DMS114 treated with DMSO at 0.1 percent for 48 hours (cell line): ENCODE results near the gene PPIL6.
A peak's percentile ranks its signal among the peaks of the same experiment; 100 is the strongest.

Experiments
- DNase-seq: peaks from one replicate; lab custom pipeline; 2025; ENCODE audit not compliant: unreplicated experiment; lab: John Stamatoyannopoulos, UW

Gene PPIL6

GRCh38 chr6:109406196-109406595, 34.2 kb downstream of the PPIL6 start:
- no peak for DNase-seq

DNA sequence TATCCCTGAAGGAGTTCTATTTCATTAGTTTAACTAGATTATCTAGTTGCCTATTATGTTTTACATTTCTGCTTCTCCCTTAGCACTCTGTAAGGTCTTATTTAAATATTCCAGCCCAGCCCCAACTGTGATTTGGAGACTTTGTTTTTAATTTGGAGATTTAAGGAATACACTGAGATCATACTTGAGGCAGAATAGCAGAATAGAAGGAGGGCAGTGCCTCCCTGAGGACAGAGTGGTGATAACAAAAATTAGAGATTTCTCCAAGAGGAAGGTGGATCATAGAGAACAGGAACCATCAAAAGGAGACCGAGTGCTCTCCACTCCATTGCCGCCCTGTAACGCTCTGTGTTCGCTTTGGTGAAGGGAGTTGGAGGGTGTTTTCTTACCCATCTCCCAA, 43.4 kb downstream of the PPIL6 start:
- no peak for DNase-seq

DNA sequence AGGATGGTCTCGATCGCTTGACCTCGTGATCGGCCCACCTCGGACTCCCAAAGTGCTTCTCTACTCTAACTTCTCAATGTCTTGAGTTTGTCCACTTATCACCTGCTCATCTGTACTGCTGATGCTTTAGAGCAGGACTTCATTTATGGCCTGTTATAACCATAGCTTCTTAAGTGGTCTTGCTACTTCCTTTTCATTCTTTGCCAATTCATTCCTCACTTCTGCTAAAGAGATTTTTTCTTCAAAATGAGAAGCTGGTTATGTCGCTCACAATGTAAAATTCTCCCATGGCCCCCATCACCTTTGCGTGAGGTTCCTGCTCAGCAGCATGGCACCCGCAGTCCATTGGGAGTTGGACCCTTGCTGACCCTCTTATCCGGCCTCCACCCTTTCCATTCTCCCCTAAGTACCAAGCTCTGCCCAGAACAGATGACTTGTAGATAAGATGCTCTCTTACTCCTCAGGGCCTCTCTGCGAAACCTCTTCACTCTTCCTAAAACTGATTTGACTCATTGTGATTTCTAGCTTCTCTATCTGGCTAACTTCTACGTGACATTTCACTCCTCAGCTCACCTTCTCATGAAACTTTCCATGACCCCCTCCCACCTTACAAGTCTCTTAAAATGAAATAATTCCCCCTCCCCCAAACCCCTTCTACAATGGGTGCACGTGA, 44.2 kb downstream of the PPIL6 start:
- DNase-seq: no peak

DNA sequence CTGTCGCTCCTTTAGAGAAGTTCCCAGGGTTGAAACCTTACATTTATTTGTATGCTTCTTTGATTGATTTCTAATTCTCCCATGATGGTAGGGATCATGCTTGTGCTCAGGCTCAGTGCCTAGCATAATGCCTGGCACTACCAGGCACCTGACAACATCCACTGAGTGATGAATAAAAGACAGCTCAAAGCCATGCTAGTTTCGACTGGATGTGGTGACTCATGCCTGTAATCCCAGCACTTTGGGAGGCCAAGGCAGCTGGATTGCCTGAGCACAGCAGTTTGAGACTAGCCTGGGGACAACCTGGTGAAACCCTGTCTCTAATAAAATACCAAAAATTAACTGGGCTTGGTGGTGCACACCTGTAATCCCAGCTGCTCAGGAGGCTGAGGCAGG, 46.5 kb downstream of the PPIL6 start:
- DNase-seq: no peak

- no peak for DNase-seq
These were observed 47.1 kb downstream of the PPIL6 start for GRCh38 chr6:109393157-109393885.

GRCh38 chr6:109389650-109390274, 50.7 kb downstream of the PPIL6 start:
- no peak for DNase-seq

- DNase-seq: no peak
These were observed 52.2 kb downstream of the PPIL6 start for GRCh38 chr6:109388265-109388664.

GRCh38 chr6:109383438-109383940, 56.9 kb downstream of the PPIL6 start:
- DNase-seq: no peak

DNA sequence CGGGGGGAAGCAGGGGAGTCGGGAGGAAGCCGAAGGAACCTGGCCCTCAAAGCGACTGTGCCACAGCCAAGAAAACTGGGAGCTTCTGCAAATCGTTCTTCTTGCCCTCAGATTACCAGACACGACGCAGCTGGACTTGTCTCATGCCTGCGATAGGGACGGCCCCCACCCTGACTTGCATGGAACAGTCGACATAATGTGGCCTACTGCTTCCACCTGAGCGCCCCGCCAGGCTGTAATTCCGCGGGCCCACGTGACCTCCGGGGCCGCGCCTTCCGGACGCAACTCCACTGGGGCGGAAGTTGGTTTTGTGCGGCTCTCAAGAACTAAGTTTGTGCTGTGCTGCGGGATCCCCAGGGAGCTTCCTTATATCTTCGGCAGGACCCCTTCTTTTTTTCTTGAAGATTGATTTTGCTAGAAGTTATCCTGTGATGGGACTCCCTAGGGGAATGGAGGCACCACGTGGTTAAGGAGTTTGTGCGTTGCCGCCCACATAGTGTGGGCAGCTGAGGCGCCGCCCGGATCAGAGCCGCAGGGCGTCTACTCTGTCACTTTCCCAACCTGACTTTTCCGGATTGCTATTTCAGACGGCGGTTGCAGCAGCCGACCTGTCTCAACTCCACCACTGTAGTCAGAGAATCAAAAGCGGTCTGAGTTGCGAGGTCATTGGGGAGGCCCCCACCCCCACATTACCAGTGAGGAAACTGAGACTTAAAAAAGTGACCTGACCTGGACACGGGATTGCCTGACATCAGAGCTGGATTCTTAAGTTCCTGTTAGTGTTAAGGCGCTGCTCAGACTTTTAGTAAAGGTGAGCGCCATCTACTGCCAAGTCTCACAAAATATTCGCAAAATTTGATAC, 57.6 kb downstream of the PPIL6 start:
- peak; percentile 93 for DNase-seq

DNA sequence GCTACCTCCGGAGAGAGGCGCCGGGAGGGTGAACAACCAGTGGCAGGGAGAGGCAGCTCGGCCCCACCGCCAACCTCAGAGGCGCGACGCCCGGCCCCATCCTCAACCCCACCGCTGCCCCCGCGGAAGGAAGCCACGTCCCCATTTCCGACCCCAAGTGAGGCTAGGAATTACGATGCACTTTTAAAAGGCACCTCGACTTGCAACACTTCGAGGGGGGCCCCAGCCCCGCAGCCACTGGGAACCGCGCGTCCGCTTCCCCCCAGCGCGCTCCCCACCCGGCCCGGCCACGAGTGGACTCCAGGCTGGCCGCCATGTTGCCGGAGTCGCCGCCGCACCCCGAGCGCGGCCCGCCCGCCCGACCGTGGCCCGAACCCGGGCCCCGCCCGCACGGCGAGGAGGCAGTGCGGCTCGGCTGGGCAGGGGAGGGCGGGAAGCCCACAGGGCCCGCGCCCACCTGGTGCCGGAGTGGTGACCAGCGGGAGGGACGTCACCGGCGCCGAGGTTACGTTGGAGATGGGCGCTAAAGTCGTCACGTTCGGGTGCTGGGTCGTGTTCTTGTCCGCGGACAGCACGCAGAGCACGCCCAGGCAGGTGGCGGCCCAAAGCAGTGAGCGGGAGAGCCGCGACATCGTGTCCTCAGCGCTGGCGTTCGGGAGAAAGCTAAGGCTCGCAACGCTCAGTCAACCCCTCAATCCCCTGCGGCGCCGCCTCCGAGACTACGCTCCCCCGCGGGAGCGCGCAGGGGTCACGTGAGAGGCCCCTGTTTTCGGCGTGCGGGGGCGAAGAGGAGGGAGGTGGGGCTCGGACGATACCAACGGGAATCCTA, 58.5 kb downstream of the PPIL6 start, which contains the start of gene CD164:
TSS of gene CD164 (minus strand) at position 721 of the 829 bp plus-strand sequence. CDS start at position 632, 89 bp downstream.
- peak; percentile 89 for DNase-seq

GRCh38 chr6:109381061-109381746, 59.2 kb downstream of the PPIL6 start:
- no peak for DNase-seq

DNA sequence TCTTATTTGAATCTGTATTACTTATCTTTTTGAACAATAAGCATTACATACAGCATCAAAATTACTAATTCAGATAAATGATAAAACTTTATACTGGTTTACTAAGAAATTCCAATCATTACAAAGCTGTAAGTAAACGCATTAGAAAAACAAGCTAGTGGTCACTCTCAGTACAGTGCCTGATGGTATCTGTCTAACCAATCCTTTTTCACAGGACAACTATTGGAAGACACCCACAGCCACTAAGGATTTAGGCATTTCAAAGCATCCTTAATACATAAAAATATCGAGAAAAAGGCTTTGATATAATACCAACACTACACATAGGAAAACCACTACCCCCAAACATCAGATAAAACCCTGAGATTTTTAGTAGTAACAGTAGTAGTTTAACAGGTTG, 60.7 kb downstream of the PPIL6 start:
- no peak for DNase-seq

DNA sequence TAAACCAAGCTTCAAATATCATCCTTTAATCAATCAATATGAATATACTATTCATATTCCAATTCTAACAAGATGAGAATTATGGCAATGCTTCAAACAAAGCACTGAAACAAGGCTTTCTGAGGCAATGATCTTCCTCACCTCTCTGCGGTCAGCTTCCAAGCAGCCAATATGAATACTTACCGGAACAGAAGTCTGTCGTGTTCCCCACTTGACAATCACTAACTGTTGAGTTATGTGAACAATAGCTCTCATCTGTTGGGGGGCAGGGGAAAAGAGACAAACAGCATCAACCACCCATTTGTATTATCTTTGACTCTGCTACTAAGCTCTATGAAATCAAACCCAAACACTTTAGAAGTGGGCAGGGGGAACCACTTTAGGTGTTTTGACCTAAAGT, 62.7 kb downstream of the PPIL6 start:
- no peak for DNase-seq

GRCh38 chr6:109374326-109374892, 66.0 kb downstream of the PPIL6 start:
- DNase-seq: no peak

DNA sequence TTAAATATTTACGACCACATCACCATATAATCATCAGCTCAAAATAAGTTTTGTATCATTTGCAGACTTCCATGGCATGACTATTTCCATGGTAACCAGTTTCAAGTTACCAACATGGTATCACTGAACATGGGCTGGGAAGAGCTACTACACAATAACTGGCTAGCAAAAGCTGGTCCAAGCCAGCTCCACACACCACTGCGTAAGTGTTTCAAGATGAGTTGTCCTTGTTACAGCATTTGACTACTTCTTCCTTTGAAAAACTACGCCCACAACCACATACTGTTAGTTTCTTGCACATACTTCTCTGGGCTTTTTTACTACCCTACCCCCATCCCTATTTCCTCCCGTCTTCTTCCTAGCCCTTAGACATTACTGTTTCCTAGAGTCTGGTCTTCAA, 66.7 kb downstream of the PPIL6 start:
- DNase-seq: no peak

DNA sequence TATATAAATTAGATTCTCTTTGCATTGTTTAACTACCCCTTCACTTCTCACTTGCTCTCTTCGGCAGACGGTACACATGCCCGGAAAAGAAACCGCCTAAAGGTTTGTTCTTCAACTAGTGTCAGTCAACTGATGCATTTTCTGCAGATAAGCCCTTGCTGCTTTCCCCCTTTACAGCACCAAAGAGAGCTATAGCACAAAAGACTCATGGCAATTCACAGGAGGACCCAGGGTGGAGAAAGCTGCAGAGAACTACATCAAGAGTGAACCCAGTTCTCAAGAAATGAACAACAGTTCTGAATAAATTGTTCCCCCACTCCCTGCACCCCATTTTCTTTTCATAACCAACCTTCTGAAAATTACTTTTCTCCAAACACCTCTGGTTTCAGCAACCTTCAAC, 67.1 kb downstream of the PPIL6 start:
- DNase-seq: no peak

- DNase-seq: no peak
These were observed 68.3 kb downstream of the PPIL6 start for GRCh38 chr6:109372130-109372529.

GRCh38 chr6:109370792-109371191, 69.6 kb downstream of the PPIL6 start:
- no peak for DNase-seq

- DNase-seq: no peak
These were observed 70.1 kb downstream of the PPIL6 start for GRCh38 chr6:109370336-109370735.
